HepG2 (cell line): ENCODE data around the gene C5AR2. TPM values are rescaled to one million over a fixed set of nuclear protein-coding genes. Genes with fewer than 3 reads are reported as not detected.
A peak's percentile ranks its signal among the peaks of the same experiment; 100 is the strongest.

ENCODE experiments used
- BRD4 ChIP-seq: sonication (generic); formaldehyde crosslinking; IDR thresholded peaks from 2 replicates; pipeline ENCODE4 v1.4.0; 2020; ENCODE audit warnings: missing genetic modification reagents
- FLYWCH1 ChIP-seq: sonication (generic); formaldehyde crosslinking; IDR thresholded peaks from 2 replicates; pipeline ENCODE4 v1.8.1; 2023; ENCODE audit warnings: mild to moderate bottlenecking, missing genetic modification reagents
- JARID2 ChIP-seq: sonication (generic); formaldehyde crosslinking; IDR thresholded peaks from 2 replicates; pipeline ENCODE4 v1.8.1; 2023; ENCODE audit warnings: missing genetic modification reagents, inconsistent platforms; ENCODE audit not compliant: insufficient replicate concordance
- MBD4 ChIP-seq: IDR thresholded peaks from 2 replicates; pipeline ENCODE4 v1.6.1; 2012; ENCODE audit warnings: low read length, inconsistent platforms, borderline replicate concordance
- ZNF780A ChIP-seq: sonication (generic); formaldehyde crosslinking; IDR thresholded peaks from 2 replicates; pipeline ENCODE4 v1.8.0; 2022; ENCODE audit warnings: mild to moderate bottlenecking, missing genetic modification reagents, moderate library complexity
- polyA plus RNA-seq, 8 experiments: library from polyadenylated mRNA; depleted of rRNA in 3 of 8; stranded (reverse) in 7 of 8; unstranded in 1 of 8; fragments of >200 nt; fragmentation: Illumina TruSeq in 4 of 8; extraction: Trizol in 4 of 8; gene quantifications; 2 replicates each; pipeline versions ENCODE4 v1.2.1 to v1.2.3, GENCODE V29; 2011 to 2016; ENCODE audit warnings: low read depth in 4 of 8, missing spikeins in 1 of 8, mixed read lengths in 1 of 8; ENCODE audit not compliant: insufficient read depth in 1 of 8
- total RNA-seq, 5 experiments: library from RNA; depleted of rRNA; stranded (reverse); fragments of >200 nt; fragmentation: Illumina TruSeq; extraction: Trizol; gene quantifications; 2 replicates each; pipeline ENCODE4 v1.2.3, GENCODE V29; 2016; ENCODE audit warnings: low read depth in 1 of 5
- TF ChIP-seq, protein P1 (sequence below): sonication (generic); formaldehyde crosslinking; IDR thresholded peaks from 2 replicates; pipeline ENCODE4 v1.4.0; 2020; ENCODE audit warnings: missing genetic modification reagents
- TF ChIP-seq, protein P2 (sequence below): IDR thresholded peaks from 2 replicates; pipeline ENCODE4 v1.6.1; 2018; ENCODE audit warnings: missing genetic modification reagents, mild to moderate bottlenecking, missing compliant biosample characterization
- TF ChIP-seq, protein P3 (sequence below): sonication (generic); formaldehyde crosslinking; IDR thresholded peaks from 2 replicates; pipeline ENCODE4 v1.5.0; 2020; ENCODE audit warnings: mild to moderate bottlenecking, missing genetic modification reagents, moderate library complexity
- TF ChIP-seq, protein P4 (sequence below): sonication (generic); formaldehyde crosslinking; IDR thresholded peaks from 2 replicates; pipeline ENCODE4 v1.8.0; 2022; ENCODE audit warnings: low read depth, missing genetic modification reagents
- TF ChIP-seq, protein P5 (sequence below): sonication (generic); formaldehyde crosslinking; IDR thresholded peaks from 2 replicates; pipeline ENCODE4 v1.4.0; 2020; ENCODE audit warnings: missing genetic modification reagents

Gene C5AR2
- total and polyA plus RNA-seq, 2 of the 13 experiments (the other 11 are each of a cell fraction or from before 2014, with no cell fraction given), result 0.09 to 0.24 TPM

DNA sequence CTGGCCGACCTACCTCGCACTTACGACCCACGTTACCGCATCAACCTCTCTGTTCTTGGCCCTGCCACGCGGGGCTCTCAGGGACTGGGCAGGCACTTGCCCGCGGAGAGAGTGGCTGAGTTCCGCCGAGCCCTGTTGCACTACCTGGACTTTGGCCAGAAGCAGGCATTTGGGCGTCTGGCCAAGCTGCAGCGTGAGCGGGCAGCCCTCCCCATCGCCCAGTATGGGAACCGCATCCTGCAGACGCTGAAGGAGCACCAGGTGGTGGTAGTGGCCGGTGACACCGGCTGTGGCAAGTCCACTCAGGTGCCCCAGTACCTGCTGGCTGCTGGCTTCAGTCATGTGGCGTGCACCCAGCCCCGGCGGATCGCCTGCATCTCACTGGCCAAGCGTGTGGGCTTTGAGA is 21.3 kb downstream of the C5AR2 start (continued):
- TF ChIP-seq, protein P1, sequence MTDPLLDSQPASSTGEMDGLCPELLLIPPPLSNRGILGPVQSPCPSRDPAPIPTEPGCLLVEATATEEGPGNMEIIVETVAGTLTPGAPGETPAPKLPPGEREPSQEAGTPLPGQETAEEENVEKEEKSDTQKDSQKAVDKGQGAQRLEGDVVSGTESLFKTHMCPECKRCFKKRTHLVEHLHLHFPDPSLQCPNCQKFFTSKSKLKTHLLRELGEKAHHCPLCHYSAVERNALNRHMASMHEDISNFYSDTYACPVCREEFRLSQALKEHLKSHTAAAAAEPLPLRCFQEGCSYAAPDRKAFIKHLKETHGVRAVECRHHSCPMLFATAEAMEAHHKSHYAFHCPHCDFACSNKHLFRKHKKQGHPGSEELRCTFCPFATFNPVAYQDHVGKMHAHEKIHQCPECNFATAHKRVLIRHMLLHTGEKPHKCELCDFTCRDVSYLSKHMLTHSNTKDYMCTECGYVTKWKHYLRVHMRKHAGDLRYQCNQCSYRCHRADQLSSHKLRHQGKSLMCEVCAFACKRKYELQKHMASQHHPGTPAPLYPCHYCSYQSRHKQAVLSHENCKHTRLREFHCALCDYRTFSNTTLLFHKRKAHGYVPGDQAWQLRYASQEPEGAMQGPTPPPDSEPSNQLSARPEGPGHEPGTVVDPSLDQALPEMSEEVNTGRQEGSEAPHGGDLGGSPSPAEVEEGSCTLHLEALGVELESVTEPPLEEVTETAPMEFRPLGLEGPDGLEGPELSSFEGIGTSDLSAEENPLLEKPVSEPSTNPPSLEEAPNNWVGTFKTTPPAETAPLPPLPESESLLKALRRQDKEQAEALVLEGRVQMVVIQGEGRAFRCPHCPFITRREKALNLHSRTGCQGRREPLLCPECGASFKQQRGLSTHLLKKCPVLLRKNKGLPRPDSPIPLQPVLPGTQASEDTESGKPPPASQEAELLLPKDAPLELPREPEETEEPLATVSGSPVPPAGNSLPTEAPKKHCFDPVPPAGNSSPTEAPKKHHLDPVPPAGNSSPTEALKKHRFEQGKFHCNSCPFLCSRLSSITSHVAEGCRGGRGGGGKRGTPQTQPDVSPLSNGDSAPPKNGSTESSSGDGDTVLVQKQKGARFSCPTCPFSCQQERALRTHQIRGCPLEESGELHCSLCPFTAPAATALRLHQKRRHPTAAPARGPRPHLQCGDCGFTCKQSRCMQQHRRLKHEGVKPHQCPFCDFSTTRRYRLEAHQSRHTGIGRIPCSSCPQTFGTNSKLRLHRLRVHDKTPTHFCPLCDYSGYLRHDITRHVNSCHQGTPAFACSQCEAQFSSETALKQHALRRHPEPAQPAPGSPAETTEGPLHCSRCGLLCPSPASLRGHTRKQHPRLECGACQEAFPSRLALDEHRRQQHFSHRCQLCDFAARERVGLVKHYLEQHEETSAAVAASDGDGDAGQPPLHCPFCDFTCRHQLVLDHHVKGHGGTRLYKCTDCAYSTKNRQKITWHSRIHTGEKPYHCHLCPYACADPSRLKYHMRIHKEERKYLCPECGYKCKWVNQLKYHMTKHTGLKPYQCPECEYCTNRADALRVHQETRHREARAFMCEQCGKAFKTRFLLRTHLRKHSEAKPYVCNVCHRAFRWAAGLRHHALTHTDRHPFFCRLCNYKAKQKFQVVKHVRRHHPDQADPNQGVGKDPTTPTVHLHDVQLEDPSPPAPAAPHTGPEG (CRISPR knock-in tag), result no peak
- TF ChIP-seq ZNF780A (0 out of 2 replicates have a peak, but pooled peaks have one; percentile 65), FLYWCH1 (CRISPR knock-in tag) (no peak), MBD4 (no peak), JARID2 (no peak), BRD4 (CRISPR knock-in tag) (no peak)
- TF ChIP-seq, protein P2, sequence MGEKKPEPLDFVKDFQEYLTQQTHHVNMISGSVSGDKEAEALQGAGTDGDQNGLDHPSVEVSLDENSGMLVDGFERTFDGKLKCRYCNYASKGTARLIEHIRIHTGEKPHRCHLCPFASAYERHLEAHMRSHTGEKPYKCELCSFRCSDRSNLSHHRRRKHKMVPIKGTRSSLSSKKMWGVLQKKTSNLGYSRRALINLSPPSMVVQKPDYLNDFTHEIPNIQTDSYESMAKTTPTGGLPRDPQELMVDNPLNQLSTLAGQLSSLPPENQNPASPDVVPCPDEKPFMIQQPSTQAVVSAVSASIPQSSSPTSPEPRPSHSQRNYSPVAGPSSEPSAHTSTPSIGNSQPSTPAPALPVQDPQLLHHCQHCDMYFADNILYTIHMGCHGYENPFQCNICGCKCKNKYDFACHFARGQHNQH, result peak; percentile 75; the same call in 1 of the 2 replicates
- TF ChIP-seq, protein P3, sequence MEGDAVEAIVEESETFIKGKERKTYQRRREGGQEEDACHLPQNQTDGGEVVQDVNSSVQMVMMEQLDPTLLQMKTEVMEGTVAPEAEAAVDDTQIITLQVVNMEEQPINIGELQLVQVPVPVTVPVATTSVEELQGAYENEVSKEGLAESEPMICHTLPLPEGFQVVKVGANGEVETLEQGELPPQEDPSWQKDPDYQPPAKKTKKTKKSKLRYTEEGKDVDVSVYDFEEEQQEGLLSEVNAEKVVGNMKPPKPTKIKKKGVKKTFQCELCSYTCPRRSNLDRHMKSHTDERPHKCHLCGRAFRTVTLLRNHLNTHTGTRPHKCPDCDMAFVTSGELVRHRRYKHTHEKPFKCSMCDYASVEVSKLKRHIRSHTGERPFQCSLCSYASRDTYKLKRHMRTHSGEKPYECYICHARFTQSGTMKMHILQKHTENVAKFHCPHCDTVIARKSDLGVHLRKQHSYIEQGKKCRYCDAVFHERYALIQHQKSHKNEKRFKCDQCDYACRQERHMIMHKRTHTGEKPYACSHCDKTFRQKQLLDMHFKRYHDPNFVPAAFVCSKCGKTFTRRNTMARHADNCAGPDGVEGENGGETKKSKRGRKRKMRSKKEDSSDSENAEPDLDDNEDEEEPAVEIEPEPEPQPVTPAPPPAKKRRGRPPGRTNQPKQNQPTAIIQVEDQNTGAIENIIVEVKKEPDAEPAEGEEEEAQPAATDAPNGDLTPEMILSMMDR (CRISPR knock-in tag), result peak; percentile 70
- TF ChIP-seq, protein P4, sequence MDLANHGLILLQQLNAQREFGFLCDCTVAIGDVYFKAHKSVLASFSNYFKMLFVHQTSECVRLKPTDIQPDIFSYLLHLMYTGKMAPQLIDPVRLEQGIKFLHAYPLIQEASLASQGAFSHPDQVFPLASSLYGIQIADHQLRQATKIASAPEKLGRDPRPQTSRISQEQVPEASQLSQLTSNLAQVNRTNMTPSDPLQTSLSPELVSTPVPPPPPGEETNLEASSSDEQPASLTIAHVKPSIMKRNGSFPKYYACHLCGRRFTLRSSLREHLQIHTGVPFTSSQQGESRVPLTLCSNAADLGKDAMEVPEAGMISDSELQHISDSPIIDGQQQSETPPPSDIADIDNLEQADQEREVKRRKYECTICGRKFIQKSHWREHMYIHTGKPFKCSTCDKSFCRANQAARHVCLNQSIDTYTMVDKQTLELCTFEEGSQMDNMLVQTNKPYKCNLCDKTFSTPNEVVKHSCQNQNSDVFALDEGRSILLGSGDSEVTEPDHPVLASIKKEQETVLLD, result no peak
- TF ChIP-seq, protein P5, sequence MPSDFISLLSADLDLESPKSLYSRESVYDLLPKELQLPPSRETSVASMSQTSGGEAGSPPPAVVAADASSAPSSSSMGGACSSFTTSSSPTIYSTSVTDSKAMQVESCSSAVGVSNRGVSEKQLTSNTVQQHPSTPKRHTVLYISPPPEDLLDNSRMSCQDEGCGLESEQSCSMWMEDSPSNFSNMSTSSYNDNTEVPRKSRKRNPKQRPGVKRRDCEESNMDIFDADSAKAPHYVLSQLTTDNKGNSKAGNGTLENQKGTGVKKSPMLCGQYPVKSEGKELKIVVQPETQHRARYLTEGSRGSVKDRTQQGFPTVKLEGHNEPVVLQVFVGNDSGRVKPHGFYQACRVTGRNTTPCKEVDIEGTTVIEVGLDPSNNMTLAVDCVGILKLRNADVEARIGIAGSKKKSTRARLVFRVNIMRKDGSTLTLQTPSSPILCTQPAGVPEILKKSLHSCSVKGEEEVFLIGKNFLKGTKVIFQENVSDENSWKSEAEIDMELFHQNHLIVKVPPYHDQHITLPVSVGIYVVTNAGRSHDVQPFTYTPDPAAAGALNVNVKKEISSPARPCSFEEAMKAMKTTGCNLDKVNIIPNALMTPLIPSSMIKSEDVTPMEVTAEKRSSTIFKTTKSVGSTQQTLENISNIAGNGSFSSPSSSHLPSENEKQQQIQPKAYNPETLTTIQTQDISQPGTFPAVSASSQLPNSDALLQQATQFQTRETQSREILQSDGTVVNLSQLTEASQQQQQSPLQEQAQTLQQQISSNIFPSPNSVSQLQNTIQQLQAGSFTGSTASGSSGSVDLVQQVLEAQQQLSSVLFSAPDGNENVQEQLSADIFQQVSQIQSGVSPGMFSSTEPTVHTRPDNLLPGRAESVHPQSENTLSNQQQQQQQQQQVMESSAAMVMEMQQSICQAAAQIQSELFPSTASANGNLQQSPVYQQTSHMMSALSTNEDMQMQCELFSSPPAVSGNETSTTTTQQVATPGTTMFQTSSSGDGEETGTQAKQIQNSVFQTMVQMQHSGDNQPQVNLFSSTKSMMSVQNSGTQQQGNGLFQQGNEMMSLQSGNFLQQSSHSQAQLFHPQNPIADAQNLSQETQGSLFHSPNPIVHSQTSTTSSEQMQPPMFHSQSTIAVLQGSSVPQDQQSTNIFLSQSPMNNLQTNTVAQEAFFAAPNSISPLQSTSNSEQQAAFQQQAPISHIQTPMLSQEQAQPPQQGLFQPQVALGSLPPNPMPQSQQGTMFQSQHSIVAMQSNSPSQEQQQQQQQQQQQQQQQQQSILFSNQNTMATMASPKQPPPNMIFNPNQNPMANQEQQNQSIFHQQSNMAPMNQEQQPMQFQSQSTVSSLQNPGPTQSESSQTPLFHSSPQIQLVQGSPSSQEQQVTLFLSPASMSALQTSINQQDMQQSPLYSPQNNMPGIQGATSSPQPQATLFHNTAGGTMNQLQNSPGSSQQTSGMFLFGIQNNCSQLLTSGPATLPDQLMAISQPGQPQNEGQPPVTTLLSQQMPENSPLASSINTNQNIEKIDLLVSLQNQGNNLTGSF (CRISPR knock-in tag), result no peak
